IMR-90 (cell line): ENCODE data around the gene LHFPL3. TPM values are rescaled to one million over a fixed set of nuclear protein-coding genes. Genes with fewer than 3 reads are reported as not detected.

Experiments
- ATAC-seq: fragments of 200-7000 bp; cut with Tn5 transposase; 2 replicates; pipeline ENCODE4 v1.9.1; 2020; ENCODE audit warnings: low read depth, mild to moderate bottlenecking, moderate library complexity
- BruUV-seq: library from RNA; stranded (reverse); fragments of 400-500 nt; replicated peaks from 2 replicates; lab custom pipeline; 2021; lab: Mats Ljungman, UMichigan
- CTCF ChIA-PET: fragments of 300-600 bp; formaldehyde crosslinking; extraction: SDS; loops from one replicate; lab custom pipeline; 2021; ENCODE audit warnings: antibody characterized with exemption; lab: Yijun Ruan, JAX
- POLR2A ChIA-PET: fragments of 300-600 bp; sonication (Branson Sonifier 250); formaldehyde crosslinking; loops from one replicate; lab custom pipeline; 2022; ENCODE audit warnings: antibody characterized with exemption; ENCODE audit not compliant: unreplicated experiment; lab: Charles Lee
- DNase-seq: peaks from one replicate; pipeline ENCODE4 v3.0.0; 2013
- H2AFZ ChIP-seq: replicated peaks from 2 replicates; pipeline ENCODE3; 2013; ENCODE audit warnings: low read length, mild to moderate bottlenecking; ENCODE audit not compliant: poor library complexity
- H2AK5ac ChIP-seq: 2 replicates; pipeline ENCODE4 v1.6.1; 2013; ENCODE audit warnings: low read depth, low read length, inconsistent platforms
- H2AK9ac ChIP-seq: replicated peaks from 2 replicates; pipeline ENCODE3; 2013; ENCODE audit warnings: mild to moderate bottlenecking, low read depth, low read length, moderate library complexity; ENCODE audit not compliant: poor library complexity
- H2BK120ac ChIP-seq: 2 replicates; pipeline ENCODE4 v1.6.1; 2013; ENCODE audit warnings: low read depth, low read length, inconsistent platforms
- H2BK15ac ChIP-seq: 3 replicates; pipeline ENCODE4 v1.6.1; 2013; ENCODE audit warnings: low read depth, low read length, inconsistent platforms
- H2BK20ac ChIP-seq: 2 replicates; pipeline ENCODE4 v1.6.1; 2013; ENCODE audit warnings: low read depth, mild to moderate bottlenecking, inconsistent platforms, low read length, moderate library complexity
- H2BK5ac ChIP-seq: 2 replicates; pipeline ENCODE4 v1.6.1; 2013; ENCODE audit warnings: mild to moderate bottlenecking, low read depth, low read length, inconsistent platforms; ENCODE audit not compliant: poor library complexity, severe bottlenecking
- H3K14ac ChIP-seq: replicated peaks from 2 replicates; pipeline ENCODE4 v1.6.1; 2013; ENCODE audit warnings: low read depth, low read length, inconsistent platforms
- H3K18ac ChIP-seq: 2 replicates; pipeline ENCODE4 v1.6.1; 2013; ENCODE audit warnings: low read depth, low read length, control low read depth
- H3K23ac ChIP-seq: 2 replicates; pipeline ENCODE4 v1.6.1; 2013; ENCODE audit warnings: low read depth, low read length, inconsistent platforms
- H3K27ac ChIP-seq: 2 replicates; pipeline ENCODE4 v1.5.1; 2013; ENCODE audit warnings: mild to moderate bottlenecking, control low read depth, low read length; ENCODE audit not compliant: insufficient read depth
- H3K27me3 ChIP-seq: 2 replicates; pipeline ENCODE4 v1.6.1; 2013; ENCODE audit warnings: low read length; ENCODE audit not compliant: control insufficient read depth, insufficient read depth
- H3K36me3 ChIP-seq: 2 replicates; pipeline ENCODE4 v1.6.1; 2013; ENCODE audit warnings: low read length, mixed read lengths; ENCODE audit not compliant: control insufficient read depth, insufficient read depth
- H3K4ac ChIP-seq: 2 replicates; pipeline ENCODE4 v1.6.1; 2013; ENCODE audit warnings: low read depth, low read length, inconsistent platforms
- H3K4me1 ChIP-seq: 2 replicates; pipeline ENCODE4 v1.6.1; 2013; ENCODE audit warnings: low read length, mixed read lengths; ENCODE audit not compliant: control insufficient read depth, insufficient read depth
- H3K4me2 ChIP-seq: 2 replicates; pipeline ENCODE4 v1.6.1; 2013; ENCODE audit warnings: low read depth, mild to moderate bottlenecking, control low read depth, low read length, moderate library complexity
- H3K4me3 ChIP-seq: 2 replicates; pipeline ENCODE4 v1.5.1; 2013; ENCODE audit warnings: low read depth, mild to moderate bottlenecking, control low read depth, low read length, moderate library complexity; ENCODE audit not compliant: insufficient read depth
- H3K56ac ChIP-seq: 2 replicates; pipeline ENCODE4 v1.6.1; 2013; ENCODE audit warnings: low read length, inconsistent platforms; ENCODE audit not compliant: insufficient read depth; ENCODE audit errors: extremely low read depth
- H3K79me1 ChIP-seq, 2 experiments: 2 replicates each; pipeline ENCODE4 v1.6.1; 2013; ENCODE audit warnings: low read length in 2 of 2, inconsistent platforms in 1 of 2, low read depth in 1 of 2
- H3K9ac ChIP-seq: 2 replicates; pipeline ENCODE4 v1.6.1; 2013; ENCODE audit warnings: low read depth, low read length, control low read depth
- H3K9me1 ChIP-seq: 2 replicates; pipeline ENCODE4 v1.6.1; 2013; ENCODE audit warnings: low read length, inconsistent platforms; ENCODE audit not compliant: insufficient read depth
- H3K9me3 ChIP-seq: 2 replicates; pipeline ENCODE4 v1.6.1; 2013; ENCODE audit warnings: low read length; ENCODE audit not compliant: control insufficient read depth, insufficient read depth
- H4K20me1 ChIP-seq: 2 replicates; pipeline ENCODE4 v1.6.1; 2013; ENCODE audit warnings: low read length, inconsistent platforms; ENCODE audit not compliant: insufficient read depth
- H4K5ac ChIP-seq: 2 replicates; pipeline ENCODE4 v1.6.1; 2013; ENCODE audit warnings: mild to moderate bottlenecking, low read depth, low read length, control low read depth
- H4K8ac ChIP-seq, 2 experiments: 2 replicates each; pipeline ENCODE4 v1.6.1; 2013; ENCODE audit warnings: low read depth in 2 of 2, low read length in 2 of 2, control low read depth in 1 of 2, inconsistent platforms in 1 of 2
- H4K91ac ChIP-seq: 2 replicates; pipeline ENCODE4 v1.6.1; 2013; ENCODE audit warnings: low read depth, low read length, inconsistent platforms; ENCODE audit not compliant: insufficient read depth
- BHLHE40 ChIP-seq: fragments of 150-350 bp; IDR thresholded peaks from 2 replicates; pipeline ENCODE4 v1.6.1; 2016; ENCODE audit warnings: mild to moderate bottlenecking, low read depth, low read length
- CHD1 ChIP-seq: IDR thresholded peaks from 2 replicates; pipeline ENCODE4 v1.6.1; 2012; ENCODE audit warnings: low read depth, low read length, improper control_type of control experiment
- CTCF ChIP-seq: conservative IDR thresholded peaks from 2 replicates; pipeline ENCODE4 v1.5.1; 2012; ENCODE audit warnings: mild to moderate bottlenecking, low read depth, low read length, improper control_type of control experiment
- ELK1 ChIP-seq: fragments of 150-350 bp; IDR thresholded peaks from 2 replicates; pipeline ENCODE4 v1.6.1; 2016; ENCODE audit warnings: low read depth, mild to moderate bottlenecking, low read length, moderate library complexity, borderline replicate concordance
- MAFK ChIP-seq: IDR thresholded peaks from 2 replicates; pipeline ENCODE4 v1.6.1; 2012; ENCODE audit warnings: low read depth, low read length, improper control_type of control experiment
- MAZ ChIP-seq: IDR thresholded peaks from 2 replicates; pipeline ENCODE4 v1.6.1; 2012; ENCODE audit warnings: low read depth, mild to moderate bottlenecking, low read length, improper control_type of control experiment, moderate library complexity, borderline replicate concordance
- MXI1 ChIP-seq: IDR thresholded peaks from 2 replicates; pipeline ENCODE4 v1.6.1; 2012; ENCODE audit warnings: low read depth, mild to moderate bottlenecking, low read length, moderate library complexity, borderline replicate concordance
- POLR2A ChIP-seq: IDR thresholded peaks from 2 replicates; pipeline ENCODE4 v1.6.1; 2012; ENCODE audit warnings: mild to moderate bottlenecking, low read depth, low read length
- RAD21 ChIP-seq: IDR thresholded peaks from 2 replicates; pipeline ENCODE4 v1.6.1; 2012; ENCODE audit warnings: low read length, improper control_type of control experiment
- RFX5 ChIP-seq: IDR thresholded peaks from 2 replicates; pipeline ENCODE4 v1.8.0; 2012; ENCODE audit warnings: low read depth, mild to moderate bottlenecking, low read length, moderate library complexity
- SMC3 ChIP-seq: fragments of 150-350 bp; IDR thresholded peaks from 2 replicates; pipeline ENCODE4 v1.6.1; 2016; ENCODE audit warnings: low read depth, mild to moderate bottlenecking, antibody characterized with exemption, low read length, moderate library complexity
- USF2 ChIP-seq: fragments of 150-350 bp; IDR thresholded peaks from 2 replicates; pipeline ENCODE4 v1.6.1; 2017; ENCODE audit warnings: mild to moderate bottlenecking, antibody characterized with exemption, low read length, low read depth
- WGBS, 2 experiments: methylation state at CpG; one replicate each; pipeline versions ENCODE4 v1.1.5 to v1.1.7; 2013; ENCODE audit warnings: missing lambda C conversion rate in 2 of 2; ENCODE audit not compliant: insufficient read length in 1 of 2; ENCODE audit errors: extremely low coverage in 2 of 2; 5-methylcytosine and 5-hydroxymethylcytosine counted together
- dilution Hi-C: fragments of 300-500 bp; cut with HindIII; formaldehyde crosslinking; loops from one replicate; pipeline ENCODE4 v1.14.3; 2018; ENCODE audit warnings: low sequenced_read_pairs; ENCODE audit not compliant: unreplicated experiment
- in situ Hi-C: fragments of 300-500 bp; cut with MboI; formaldehyde crosslinking; loops from 3 replicates; pipeline ENCODE4 v1.14.3; 2019; ENCODE audit warnings: low sequenced_read_pairs, inconsistent platforms, mixed read lengths
- intact Hi-C: fragments of 100-400 bp; cut with micrococcal nuclease; formaldehyde crosslinking; loops from 2 replicates; pipeline ENCODE4 v1.10.0; 2022
- polyA plus RNA-seq, 3 experiments: library from polyadenylated mRNA; depleted of rRNA; stranded (reverse); fragments of >200 nt; gene quantifications; 2 replicates each; pipeline ENCODE4 v1.2.3, GENCODE V29; 2012; ENCODE audit warnings: low replicate concordance in 1 of 3
- total RNA-seq: library from RNA; depleted of rRNA; stranded (reverse); fragments of >200 nt; gene quantifications from 2 replicates; pipeline ENCODE4 v1.2.3, GENCODE V29; 2012

LHFPL3 gene
- total and polyA plus RNA-seq, 2 of the 4 experiments (the other 2 are of a cell fraction): not detected

GRCh38 chr7:104908636-104909035 is 580.2 kb downstream of the LHFPL3 start:
- Histone ChIP-seq H3K4me3 (no peak overlapping the region), H2AK9ac (no peak overlapping the region), H4K20me1 (no peaks in the 10 kb centered on the region), H3K79me1 (no peaks in the 10 kb centered on the region), H4K8ac (no peak overlapping the region), H3K18ac (no peak overlapping the region), H2BK5ac (no peak overlapping the region), H2AFZ (no peak overlapping the region), H3K14ac (no peak overlapping the region), H3K27ac (no peak overlapping the region), H3K9me3 (no peaks in the 10 kb centered on the region), H3K9me1 (no peaks in the 10 kb centered on the region), H3K9ac (no peak overlapping the region), H3K56ac (no peak overlapping the region), H3K36me3 (no peaks in the 10 kb centered on the region), H2BK20ac (no peak overlapping the region), H3K23ac (no peak overlapping the region), H4K91ac (no peak overlapping the region), H4K5ac (no peak overlapping the region), H2AK5ac (no peak overlapping the region), H3K27me3 (peaks cover 15% of the 10 kb centered on the region), H3K4me1 (no peaks in the 10 kb centered on the region), H2BK15ac (no peak overlapping the region), H3K4ac (no peak overlapping the region), H3K4me2 (no peak overlapping the region), H2BK120ac (no peak overlapping the region)
- dilution Hi-C loops (no loop called here), intact Hi-C loops (no loop called here), in situ Hi-C loops (no loop called here)
- TF ChIP-seq USF2 (no peak), RFX5 (no peak), RAD21 (no peak), CHD1 (no peak), CTCF (no peak), ELK1 (no peak), BHLHE40 (no peak), POLR2A (no peak), MXI1 (no peak), SMC3 (no peak), MAZ (no peak), MAFK (no peak)
- ATAC-seq: peak; percentile 70
- DNase-seq: no peak
- no CpG with 5 or more reads among the region's 2 CpGs for WGBS, 2 experiments
- ChIA-PET POLR2A (no interaction called here), CTCF (no interaction called here)
- BruUV-seq: no TSS peak
